Stimulated activated CD8-positive, alpha-beta memory T cell treated with anti-CD3 and anti-CD28 coated beads, Interleukin-7, amount 100 ng/mL, for 24 hours (primary cell): ENCODE data around the gene LRRC17.
"Not testable (repeated sequence)": the region's sequence is repeated elsewhere in the genome, so short reads cannot be mapped to it uniquely, and the experiment has no call there.

Experiments used
- DNase-seq: peaks from one replicate; pipeline ENCODE4 v3.0.0-alpha.2; 2020; ENCODE audit warnings: low read depth

Gene LRRC17

GRCh38 chr7:102897856-102898531 lies 14.8 kb upstream of the LRRC17 start:
- DNase-seq = no peak

- no peak for DNase-seq
Measured at GRCh38 chr7:102898532-102898859, 14.3 kb upstream of the LRRC17 start.

- DNase-seq = not testable (repeated sequence)
Measured at GRCh38 chr7:102902052-102902451, 10.7 kb upstream of the LRRC17 start.

GRCh38 chr7:102903576-102903975 lies 9.2 kb upstream of the LRRC17 start:
- not testable (repeated sequence) for DNase-seq

- DNase-seq = no peak
Measured at GRCh38 chr7:102908676-102909075, 4.1 kb upstream of the LRRC17 start.

- DNase-seq = no peak
Measured at GRCh38 chr7:102913826-102914225, 1.0 kb downstream of the LRRC17 start.

GRCh38 chr7:102914585-102914984 lies 1.8 kb downstream of the LRRC17 start:
- no peak for DNase-seq

- no peak for DNase-seq
Measured at GRCh38 chr7:102916426-102916825, 3.6 kb downstream of the LRRC17 start.

- no peak for DNase-seq
Measured at GRCh38 chr7:102916881-102917280, 4.1 kb downstream of the LRRC17 start.

GRCh38 chr7:102917436-102918353 lies 4.9 kb downstream of the LRRC17 start:
- DNase-seq = no peak

- no peak for DNase-seq
Measured at GRCh38 chr7:102918845-102919244, 6.0 kb downstream of the LRRC17 start.

GRCh38 chr7:102925976-102926782 lies 13.4 kb downstream of the LRRC17 start:
- no peak for DNase-seq

GRCh38 chr7:102926783-102927140 lies 14.0 kb downstream of the LRRC17 start:
- no peak for DNase-seq

GRCh38 chr7:102927312-102927933 lies 14.6 kb downstream of the LRRC17 start:
- DNase-seq = no peak

GRCh38 chr7:102931757-102932156 lies 19.0 kb downstream of the LRRC17 start:
- DNase-seq = no peak

- DNase-seq = no peak
Measured at GRCh38 chr7:102933763-102934162, 21.0 kb downstream of the LRRC17 start.

- no peak for DNase-seq
Measured at GRCh38 chr7:102934239-102934638, 21.4 kb downstream of the LRRC17 start.

- DNase-seq = no peak
Measured at GRCh38 chr7:102934701-102935100, 21.9 kb downstream of the LRRC17 start.

- DNase-seq = no peak
Measured at GRCh38 chr7:102935450-102936115, 22.8 kb downstream of the LRRC17 start.

- DNase-seq = no peak
Measured at GRCh38 chr7:102938679-102939078, 25.9 kb downstream of the LRRC17 start.

GRCh38 chr7:102942181-102942866 lies 29.5 kb downstream of the LRRC17 start:
- DNase-seq = no peak
